Lower leg skin (tissue), 3 donors: ENCODE results near the gene ITGA3.

Experiments used
- POLR2A ChIP-seq, 2 donors: fragments of 450-650 bp; IDR thresholded peaks; one replicate each; pipeline ENCODE4 v1.6.1; 2016 to 2017; ENCODE audit warnings: antibody characterized with exemption in 2 of 2, mild to moderate bottlenecking in 1 of 2, moderate library complexity in 1 of 2
- TF ChIP-seq, protein P1 (sequence below), 3 donors: fragments of 450-650 bp; IDR thresholded peaks; one replicate each; pipeline ENCODE4 v1.5.1; 2016; ENCODE audit warnings: antibody characterized with exemption in 3 of 3, mild to moderate bottlenecking in 3 of 3, moderate library complexity in 2 of 3

DNA sequence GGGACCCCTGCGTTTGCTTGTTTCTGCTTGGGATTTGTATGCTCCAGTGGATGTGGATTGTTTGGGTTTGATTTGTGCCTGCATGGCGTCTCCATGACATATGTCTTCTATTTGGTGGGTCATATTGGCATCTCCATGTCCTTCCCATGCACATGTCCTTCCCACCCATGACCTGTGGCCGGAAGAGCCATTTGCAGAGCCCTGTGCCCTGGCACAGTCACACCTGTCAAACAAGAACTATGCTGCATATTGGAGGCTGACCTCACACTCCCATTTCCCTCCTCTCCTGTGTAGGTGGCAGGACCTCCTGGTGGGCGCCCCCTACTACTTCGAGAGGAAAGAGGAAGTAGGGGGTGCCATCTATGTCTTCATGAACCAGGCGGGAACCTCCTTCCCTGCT is 15.8 kb downstream of the ITGA3 start:
- TF ChIP-seq, protein P1, sequence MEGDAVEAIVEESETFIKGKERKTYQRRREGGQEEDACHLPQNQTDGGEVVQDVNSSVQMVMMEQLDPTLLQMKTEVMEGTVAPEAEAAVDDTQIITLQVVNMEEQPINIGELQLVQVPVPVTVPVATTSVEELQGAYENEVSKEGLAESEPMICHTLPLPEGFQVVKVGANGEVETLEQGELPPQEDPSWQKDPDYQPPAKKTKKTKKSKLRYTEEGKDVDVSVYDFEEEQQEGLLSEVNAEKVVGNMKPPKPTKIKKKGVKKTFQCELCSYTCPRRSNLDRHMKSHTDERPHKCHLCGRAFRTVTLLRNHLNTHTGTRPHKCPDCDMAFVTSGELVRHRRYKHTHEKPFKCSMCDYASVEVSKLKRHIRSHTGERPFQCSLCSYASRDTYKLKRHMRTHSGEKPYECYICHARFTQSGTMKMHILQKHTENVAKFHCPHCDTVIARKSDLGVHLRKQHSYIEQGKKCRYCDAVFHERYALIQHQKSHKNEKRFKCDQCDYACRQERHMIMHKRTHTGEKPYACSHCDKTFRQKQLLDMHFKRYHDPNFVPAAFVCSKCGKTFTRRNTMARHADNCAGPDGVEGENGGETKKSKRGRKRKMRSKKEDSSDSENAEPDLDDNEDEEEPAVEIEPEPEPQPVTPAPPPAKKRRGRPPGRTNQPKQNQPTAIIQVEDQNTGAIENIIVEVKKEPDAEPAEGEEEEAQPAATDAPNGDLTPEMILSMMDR (IDR thresholded peaks at IDR 0.05): no peak
- TF ChIP-seq POLR2A (IDR thresholded peaks at IDR 0.05): no peak
